GM19193 (cell line): ENCODE results near the gene SLC25A33.

ENCODE experiments used
- POLR2A ChIP-seq: IDR thresholded peaks from 4 replicates; pipeline ENCODE4 v1.6.1; 2011; ENCODE audit not compliant: insufficient read depth, insufficient read length; ENCODE audit errors: extremely low read depth

SLC25A33 gene

DNA sequence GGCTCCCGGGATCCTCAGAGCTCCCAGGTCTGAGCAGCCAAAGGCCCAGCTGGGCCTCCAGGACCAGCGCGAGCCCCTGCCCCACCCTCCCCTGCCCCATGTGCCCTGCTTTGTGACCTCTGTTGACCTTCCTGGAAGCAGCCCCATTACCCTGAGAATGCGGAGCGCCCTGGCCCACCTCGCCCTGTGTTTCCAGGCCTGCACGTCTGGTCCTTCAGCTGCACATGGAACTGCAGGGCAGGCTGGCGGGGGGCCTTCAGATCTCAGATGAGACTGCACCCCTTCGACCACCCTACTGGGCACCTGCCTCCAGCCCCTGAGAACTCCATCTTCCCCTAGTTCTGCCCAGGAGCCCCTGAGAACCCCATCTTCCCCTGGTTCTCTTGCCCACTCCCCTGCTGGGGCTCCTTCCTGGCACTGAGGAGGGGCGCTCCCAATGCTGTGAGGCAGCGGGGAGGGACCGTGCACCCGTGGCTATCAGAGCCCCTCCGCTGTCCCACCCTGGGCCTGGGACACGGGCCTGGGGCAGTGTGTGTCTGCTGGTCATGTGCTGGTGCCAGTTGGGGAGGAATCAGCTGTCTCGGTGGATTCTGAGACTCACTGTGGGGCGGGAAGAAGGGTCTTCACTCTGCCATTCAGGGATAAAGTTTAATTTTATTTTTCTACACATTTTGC, 74.5 kb downstream of the SLC25A33 start:
- TF ChIP-seq POLR2A: no peak

DNA sequence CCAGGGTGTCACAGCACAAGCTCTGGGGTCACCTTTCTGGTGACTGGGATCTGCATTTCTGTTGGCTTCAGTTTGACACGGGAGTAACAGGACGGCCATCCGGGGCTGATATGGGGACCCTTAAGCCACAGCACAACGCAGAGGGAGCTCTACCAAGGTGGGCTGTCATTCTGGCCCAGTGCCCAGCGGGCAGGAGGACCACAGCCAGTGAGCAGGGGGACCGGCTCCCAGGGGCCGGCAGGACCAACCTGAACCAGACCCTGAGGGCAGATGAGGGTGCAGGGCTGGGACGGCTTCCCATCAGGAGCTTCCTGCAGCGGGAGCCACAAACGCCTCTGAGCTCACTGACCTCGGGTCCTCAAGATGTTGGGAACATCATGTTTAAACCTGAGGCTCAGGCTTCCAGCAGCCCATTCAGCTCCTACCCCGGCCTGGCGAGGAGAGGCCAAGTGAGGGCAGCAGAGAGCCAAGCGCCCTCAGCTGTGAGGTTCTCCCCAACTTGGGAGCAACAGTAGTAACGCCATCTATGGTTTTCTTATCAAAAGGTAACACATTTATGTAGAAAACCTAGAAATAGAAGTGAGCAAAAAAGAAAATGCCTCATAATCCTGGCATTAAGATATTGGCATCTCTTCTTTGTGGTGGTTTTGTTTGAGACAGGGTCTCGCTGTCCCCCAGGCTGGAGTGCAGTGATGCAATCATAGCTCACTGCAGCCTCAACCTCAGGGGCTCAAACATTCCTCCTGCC, 76.2 kb downstream of the SLC25A33 start:
- no peak for TF ChIP-seq POLR2A

DNA sequence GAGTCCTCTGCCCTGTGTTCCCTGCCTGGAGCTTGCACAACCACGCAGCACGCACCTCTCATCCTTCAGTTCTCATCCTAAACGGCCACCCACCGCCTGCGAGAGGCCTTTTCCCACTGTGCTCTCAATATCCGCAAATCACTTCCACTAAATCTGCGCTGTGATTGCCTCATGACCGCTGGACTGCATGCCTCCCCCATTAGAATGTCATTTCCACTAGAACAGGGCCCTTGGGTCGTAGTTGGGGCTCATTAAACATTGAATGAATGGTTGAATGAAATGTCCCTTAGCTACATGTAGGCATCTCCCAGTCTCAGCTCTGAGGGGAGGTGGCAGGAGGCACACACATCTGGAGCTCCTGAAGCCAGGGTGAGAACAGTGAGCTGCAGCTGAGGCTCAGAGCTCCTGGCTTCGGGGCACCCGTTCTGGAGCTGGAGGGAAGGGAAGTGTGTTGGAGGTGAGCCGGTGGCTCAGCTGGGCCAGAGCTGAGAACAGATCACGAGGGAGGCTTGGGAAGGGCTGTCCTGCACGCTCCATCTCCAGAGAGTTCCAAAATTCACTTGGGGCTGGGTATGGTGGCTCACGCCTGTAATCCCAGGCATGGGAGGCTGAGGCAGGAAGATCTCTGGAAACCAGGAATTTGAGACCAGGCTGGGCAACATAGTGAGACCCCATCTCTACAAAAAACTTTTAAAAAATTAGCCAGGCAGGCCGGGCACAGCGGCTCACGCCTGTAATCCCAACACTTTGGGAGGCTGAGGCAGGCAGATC, 79.8 kb downstream of the SLC25A33 start:
- TF ChIP-seq POLR2A: no peak

DNA sequence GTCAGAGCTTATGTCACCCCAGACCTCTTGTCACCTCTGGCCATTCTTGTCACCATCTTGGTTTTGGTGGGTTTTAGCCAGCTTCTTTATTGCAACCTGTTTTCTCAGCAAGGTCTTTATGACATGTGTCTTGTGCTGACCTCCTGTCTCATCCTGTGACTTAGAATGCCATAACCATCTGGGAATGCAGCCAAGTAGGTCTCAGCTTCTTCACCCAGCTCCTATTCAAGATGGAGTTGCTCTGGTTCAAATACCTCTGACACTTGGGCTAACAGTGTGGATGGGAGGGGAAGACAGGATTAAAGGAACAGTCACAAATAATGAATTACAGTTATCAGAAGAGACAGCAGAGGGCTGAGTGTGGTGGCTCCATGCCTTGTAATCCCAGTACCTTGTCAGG, 81.8 kb downstream of the SLC25A33 start:
- TF ChIP-seq POLR2A: no peak

DNA sequence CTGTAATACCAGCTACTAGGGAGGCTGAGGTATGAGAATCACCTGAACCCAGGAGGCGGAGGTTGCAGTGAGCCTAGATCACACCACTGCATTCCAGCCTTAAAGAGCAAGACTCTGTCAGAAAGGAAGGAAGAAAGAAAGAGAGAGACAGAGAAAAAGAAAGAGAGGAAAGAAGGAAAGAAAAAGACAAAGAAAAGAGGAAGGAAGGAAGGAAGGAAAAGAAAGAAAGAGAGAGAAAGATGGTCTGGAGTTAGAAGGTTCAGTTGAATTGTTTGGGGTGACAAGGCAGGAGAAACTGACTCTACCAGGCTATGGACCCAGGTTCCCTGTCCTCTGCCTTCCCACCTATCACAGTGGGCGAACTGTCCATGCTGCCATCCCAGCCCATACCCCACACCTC, 84.8 kb downstream of the SLC25A33 start:
- no peak for TF ChIP-seq POLR2A

DNA sequence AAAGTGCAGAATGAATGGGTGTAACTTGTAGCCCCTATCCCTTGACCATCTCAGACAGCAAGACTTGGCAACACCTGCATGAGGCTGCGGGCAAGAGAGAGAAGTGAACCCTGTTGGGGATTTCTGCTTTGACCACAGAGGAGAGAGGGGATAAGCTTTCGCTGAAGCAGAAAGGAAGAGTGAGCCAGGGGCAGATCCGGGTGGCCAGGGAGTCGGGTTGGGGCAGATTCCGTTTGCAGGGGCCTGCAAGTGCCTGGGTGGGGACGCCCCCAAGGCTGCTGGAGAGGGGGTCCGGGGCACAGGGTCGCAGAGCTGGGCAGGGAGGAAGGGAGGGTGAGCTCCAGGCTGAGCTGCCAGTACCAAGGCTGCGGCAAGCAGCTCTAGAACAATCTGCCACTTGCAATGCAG, 86.9 kb downstream of the SLC25A33 start:
- peak; percentile 27 for TF ChIP-seq POLR2A

DNA sequence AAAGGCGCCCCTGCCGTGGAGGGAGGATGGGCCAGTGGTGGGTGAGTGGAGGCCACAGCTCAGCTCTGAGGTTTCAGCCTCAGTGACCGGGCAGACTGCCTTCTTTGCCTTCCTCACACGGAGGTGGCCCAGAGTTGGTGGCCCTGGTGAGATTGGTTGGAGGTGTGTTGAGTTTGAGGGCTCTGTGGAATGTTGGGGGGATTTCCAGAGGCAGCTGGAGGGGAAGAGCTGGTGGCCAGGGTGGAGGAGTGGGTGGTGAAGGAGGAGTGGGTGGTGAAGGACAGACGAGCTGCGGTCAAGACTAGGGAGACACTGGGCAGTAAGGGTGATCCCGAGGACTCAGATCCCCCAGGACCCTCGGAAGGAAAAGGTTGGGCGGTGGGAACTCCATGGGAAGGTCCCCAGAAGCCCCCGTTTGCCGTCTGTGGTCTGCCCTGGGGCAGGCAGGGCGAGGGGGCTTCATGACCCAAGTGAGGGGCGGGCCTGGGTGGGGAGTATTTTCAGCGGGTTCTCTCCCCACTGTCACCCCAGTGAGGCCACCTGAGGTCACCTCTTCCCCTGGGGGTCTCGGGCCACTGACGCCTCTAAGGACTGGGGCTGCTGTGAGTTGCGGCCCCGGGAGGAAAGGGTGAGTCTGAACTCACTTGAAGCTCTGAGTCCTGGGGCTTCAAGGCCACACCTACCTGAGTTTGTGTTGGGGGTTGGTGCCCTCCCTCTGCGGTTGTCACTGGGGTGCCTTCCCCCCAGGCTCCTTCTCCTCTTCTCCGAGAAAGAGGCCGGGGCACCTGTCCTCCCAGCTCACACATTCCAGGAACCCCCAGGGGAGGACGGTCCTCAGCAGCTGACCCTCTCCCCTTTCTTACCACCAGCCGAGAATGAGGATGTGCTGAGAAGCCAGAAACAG, 89.5 kb downstream of the SLC25A33 start:
- TF ChIP-seq POLR2A: peak; percentile 51

DNA sequence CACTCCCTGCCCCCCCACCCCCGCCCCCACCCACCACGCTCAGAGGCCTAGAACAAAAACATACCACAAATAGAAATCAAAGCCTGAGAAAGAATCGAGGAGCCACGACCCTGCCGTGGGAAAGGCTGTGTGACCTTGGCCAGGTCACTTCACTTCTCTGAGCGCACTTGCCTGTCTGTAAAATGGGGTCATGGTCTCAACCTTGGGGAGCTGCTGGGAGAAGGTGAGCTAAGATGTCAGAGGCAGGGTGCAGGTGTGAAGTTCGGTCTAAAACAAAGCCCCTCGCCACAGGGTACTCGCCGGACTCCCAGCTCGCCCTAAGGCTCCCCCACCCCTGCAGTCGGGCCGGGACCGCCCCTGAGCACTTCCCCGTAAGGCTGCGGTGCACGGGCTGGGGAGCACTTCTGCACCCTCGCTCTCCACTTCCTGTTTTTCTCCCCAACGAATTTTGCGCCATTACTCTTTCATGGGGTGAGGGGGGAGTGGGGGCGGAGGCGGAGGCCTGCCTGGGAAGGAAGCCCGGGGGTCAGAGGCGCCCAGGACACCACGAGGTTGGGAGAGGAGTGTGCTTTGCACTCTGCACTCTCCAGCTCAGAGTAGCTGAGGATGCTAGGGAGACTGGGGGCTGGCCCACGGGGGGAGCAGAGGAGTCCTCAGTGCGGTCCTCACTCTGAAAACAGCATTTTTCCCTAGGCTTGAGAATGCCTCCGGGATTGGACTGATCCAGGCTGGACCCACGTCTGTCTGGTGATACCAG, 90.4 kb downstream of the SLC25A33 start:
- peak; percentile 41 for TF ChIP-seq POLR2A

DNA sequence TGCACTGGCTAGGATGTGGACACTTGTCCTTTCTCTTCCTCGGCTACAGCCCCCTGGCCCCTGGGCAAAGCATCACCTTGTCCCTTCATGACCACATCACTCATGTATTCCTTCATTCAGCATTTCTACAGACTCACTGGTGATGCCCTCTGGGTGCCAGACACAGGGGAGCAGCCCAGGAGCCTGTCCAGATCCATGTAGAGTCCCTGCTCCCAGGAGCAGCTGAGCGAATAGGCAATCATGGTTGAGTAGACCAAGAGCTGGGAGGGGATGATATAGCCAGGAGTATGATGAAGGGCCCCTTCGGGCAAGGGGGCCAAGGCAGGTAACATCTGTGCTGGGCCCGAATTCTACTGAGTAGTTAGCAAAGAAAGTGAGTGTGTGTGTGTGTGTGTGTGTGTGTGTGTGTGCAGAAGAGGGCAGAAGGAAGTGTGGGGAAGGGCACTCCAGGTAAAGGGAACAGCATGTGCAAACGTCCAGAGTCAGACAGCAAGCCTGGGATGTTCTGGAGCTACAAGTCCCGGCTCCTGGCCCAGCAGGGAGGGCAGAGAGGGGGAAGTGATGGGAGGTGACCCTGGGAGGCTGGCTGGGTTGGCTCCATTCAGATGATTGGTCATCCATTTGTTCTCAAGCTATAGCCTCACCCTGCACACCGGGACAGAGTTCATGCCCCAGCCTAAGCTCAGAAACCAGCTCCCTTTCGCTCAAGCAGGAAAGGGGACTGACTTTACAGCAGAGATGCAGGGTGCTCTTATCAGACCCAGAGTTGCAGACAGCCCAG, 91.3 kb downstream of the SLC25A33 start:
- no peak for TF ChIP-seq POLR2A

DNA sequence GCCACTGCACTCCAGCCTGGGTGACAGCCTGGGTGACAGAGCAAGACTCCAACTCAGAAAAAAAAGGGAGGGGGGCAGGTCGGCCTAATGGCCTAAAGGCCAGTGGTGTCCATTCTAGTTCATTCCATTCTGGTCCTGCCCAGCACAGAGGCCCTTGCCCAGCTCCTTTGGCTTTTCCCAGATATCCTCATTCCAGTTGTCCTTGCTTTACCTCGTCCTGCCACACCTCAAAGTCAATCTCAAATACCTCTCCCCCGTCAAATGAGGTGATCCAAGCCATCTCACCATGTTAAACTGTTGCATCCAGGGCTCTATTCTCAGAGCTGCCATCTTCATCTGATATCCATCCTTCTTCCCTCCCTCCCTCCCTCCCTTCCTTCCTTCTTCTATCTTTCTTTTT, 92.3 kb downstream of the SLC25A33 start:
- no peak for TF ChIP-seq POLR2A

DNA sequence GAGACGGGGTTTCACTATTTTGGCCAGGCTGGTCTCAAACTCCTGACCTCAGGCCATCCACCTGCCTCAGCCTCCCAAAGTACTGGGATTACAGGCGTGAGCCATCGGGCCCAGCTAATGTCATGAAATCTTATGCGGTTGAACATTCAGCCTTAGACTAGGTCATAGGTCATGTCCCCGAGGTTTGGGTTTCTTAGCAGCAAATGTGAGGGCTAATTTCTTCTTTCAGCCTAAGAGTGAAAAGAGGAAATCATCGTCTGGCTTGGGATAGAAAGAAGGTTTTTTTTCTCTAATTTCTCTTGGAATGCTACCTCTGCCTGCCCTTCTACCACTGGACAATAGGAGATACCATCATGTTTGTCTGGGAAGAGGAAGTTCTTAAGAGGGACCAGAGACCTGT, 94.2 kb downstream of the SLC25A33 start:
- no peak for TF ChIP-seq POLR2A

DNA sequence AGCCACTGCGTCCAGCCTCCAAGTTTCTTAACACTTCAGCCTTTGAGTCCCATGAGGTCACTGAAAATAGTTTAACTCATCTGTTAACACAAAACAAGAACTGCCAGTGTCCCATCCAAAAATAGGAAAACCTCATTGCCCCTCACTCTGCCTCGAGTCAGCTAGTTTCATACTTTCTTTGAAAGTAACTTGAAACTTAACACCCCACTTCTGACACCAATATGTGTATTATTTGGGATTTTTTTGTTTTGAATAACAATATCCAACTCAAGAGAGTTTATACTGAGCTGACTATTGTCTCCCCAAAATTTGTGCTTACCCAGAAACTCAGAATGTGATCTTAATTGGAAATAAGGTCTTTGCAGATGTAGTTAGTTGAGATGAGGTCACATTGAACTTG, 95.3 kb downstream of the SLC25A33 start:
- no peak for TF ChIP-seq POLR2A
